Astrocyte of the spinal cord (primary cell): Measurements from ENCODE around the gene TMEM132C.

Experiments
- DNase-seq: peaks from one replicate; pipeline ENCODE4 v3.0.0; 2011; ENCODE audit warnings: low read depth, low spot score
- H3K4me3 ChIP-seq: 2 replicates; pipeline ENCODE4 v1.5.1; 2011; ENCODE audit warnings: low read depth, mild to moderate bottlenecking, low read length, moderate library complexity
- in situ Hi-C: cut with HindIII; loops from 2 replicates; pipeline ENCODE4 v1.10.0; 2017; ENCODE audit warnings: low sequenced_read_pairs
- TF ChIP-seq, protein P1 (sequence below): IDR thresholded peaks from 2 replicates; pipeline ENCODE4 v1.5.1; 2012; ENCODE audit warnings: low read depth, mild to moderate bottlenecking, low read length, inconsistent platforms

The TMEM132C gene

DNA sequence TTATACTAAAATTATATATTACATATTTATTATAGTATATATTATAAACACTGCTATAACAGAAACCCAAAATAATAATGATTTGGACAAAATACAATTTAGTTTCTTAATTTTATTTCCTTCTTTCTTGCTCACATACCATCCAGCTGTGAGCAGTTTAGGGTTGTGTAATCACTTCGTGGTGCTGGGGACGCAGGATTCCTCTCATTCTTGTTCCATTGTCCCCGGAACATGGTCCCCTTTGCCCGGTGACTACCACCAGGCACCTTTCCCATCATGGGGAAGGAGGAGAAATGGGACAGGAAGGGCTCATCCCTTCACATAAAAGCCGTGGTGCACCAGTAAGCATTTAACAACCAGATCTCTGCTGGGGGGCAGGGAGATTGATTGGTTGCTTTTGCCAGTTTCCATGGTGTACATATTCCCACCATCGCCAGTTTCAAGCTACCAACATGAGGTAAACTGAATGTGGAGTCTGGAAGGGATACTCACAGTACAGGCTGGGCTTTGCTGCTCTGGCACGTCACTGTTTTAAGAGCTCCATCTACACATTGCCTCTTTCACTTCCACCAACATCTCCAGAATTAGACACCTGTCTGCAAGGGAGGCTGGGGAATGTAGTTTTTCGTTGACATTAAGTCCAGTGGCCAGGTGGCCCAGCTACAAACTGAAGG is 191.5 kb downstream of the TMEM132C start:
- TF ChIP-seq, protein P1, sequence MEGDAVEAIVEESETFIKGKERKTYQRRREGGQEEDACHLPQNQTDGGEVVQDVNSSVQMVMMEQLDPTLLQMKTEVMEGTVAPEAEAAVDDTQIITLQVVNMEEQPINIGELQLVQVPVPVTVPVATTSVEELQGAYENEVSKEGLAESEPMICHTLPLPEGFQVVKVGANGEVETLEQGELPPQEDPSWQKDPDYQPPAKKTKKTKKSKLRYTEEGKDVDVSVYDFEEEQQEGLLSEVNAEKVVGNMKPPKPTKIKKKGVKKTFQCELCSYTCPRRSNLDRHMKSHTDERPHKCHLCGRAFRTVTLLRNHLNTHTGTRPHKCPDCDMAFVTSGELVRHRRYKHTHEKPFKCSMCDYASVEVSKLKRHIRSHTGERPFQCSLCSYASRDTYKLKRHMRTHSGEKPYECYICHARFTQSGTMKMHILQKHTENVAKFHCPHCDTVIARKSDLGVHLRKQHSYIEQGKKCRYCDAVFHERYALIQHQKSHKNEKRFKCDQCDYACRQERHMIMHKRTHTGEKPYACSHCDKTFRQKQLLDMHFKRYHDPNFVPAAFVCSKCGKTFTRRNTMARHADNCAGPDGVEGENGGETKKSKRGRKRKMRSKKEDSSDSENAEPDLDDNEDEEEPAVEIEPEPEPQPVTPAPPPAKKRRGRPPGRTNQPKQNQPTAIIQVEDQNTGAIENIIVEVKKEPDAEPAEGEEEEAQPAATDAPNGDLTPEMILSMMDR = no peak
- DNase-seq = no peak
- in situ Hi-C loops = no loop called here
- H3K4me3 ChIP-seq = no peak overlapping the region

DNA sequence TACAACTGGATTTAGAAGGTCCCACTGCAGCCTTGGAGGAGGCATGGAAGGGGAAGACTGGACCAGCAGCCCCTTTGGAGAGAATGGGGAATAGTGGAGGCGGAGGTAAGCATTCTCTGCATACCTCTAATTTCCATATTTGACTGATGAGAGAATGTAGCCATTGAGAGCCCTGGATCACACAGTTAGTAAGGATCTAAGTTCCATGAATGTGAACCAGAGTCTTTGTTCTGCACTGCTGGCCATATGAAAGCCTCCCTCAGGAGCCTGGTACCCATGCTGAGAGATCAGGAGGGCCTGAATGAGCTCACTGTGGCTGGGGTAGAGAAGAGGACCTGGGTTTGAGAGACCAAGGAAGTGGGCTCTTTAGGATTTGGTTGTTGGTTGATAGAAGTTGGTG is 192.1 kb downstream of the TMEM132C start:
- DNase-seq = no peak
- in situ Hi-C loops = no loop called here
- TF ChIP-seq, protein P1 = no peak
- no peak overlapping the region for H3K4me3 ChIP-seq

DNA sequence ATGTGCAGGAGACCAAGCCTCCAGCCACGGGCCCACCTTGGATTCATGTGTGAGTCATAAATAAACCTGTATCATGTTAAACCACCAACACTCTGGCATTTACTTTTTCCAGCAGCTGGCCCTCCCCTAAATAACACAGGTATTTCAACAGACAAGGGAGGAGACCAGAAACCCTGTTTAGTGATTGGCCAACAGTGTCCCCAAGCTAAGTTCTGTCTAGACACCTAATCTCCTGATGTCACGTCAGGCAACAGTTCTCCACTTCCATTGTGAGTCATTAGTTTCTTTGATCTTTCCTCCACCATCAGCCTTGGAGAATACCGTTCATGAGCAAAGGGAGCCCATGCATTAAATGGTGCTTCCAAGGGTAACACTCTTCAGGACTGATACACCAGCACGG is 196.9 kb downstream of the TMEM132C start:
- no peak overlapping the region for H3K4me3 ChIP-seq
- TF ChIP-seq, protein P1 = no peak
- in situ Hi-C loops = no loop called here
- no peak for DNase-seq

DNA sequence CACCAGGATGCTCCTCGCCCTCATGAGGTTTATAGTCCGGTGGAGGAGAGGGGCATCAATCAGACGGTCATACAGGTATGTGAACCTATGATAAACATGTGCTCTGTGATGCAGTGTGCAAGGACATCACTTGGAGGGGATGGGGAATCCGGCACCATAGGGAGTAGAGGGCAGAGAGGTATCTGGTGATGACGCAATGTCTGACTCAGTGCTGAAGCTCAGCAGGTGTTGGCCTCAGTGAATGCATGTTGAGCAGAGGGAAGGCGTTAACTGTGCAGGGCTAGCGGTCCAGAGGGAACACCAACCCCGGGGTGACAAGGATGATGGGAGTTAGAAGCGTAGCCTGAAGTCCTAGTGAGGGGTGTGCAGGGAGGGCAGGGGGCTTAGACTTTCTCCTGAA is 200.9 kb downstream of the TMEM132C start:
- TF ChIP-seq, protein P1 = no peak
- in situ Hi-C loops = no loop called here
- no peak overlapping the region for H3K4me3 ChIP-seq
- no peak for DNase-seq

DNA sequence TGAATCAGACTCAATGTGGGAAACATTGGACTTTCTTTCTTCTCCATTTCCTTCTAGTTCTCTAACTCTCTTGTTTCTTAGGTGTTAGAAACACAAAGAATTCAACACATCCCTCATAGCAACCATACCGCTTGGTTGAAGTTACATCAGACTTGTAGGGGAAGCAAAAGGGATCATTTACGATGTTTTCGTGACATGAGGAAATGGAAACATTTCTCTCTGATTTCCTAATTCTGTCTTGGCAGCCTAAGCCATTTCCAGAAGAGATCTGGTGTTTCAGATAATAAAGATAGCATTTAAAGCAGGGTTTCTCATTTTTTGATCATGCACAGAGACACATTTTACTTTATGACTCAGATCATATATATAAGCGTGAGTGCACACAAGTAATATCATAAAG is 202.0 kb downstream of the TMEM132C start:
- no peak for DNase-seq
- TF ChIP-seq, protein P1 = no peak
- in situ Hi-C loops = no loop called here
- H3K4me3 ChIP-seq = no peak overlapping the region

DNA sequence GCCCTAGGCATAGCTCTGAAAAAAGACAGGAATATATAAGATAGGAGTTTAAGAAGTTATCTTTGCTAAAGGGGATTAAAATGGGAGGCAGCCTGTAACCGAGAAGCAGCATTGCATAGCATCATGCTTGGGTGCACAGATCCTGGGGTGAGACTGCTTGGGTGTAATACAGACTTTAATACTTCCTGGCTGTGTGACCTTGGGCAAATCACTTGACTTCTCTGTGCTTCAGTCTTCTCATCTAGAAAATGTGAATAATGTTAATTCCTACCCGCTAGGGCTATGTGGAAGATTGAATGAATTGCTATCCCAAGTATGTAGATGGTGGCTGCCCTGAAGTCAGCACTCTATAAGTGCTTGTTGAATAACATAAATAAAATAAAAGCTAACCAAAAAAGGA is 204.5 kb downstream of the TMEM132C start:
- TF ChIP-seq, protein P1 = no peak
- no peak overlapping the region for H3K4me3 ChIP-seq
- in situ Hi-C loops = no loop called here
- DNase-seq = no peak
